SK-N-SH (cell line): ENCODE results near the gene ANKS1B. TPM values are rescaled to one million over a fixed set of nuclear protein-coding genes. Genes with fewer than 3 reads are reported as not detected.

Experiments used
- CTCF ChIA-PET: fragments of 300-600, 350-600 bp; formaldehyde crosslinking; extraction: SDS; loops from one replicate; lab custom pipeline; 2021; lab: Yijun Ruan, JAX
- POLR2A ChIA-PET: fragments of 350-600 bp; sonication (Branson Sonifier 250); formaldehyde crosslinking; extraction: SDS; loops from one replicate; lab custom pipeline; 2020; ENCODE audit warnings: antibody characterized with exemption, inconsistent platforms; lab: Yijun Ruan, JAX
- DNase-seq: peaks from one replicate; pipeline ENCODE4 v3.0.0; 2012
- H2AFZ ChIP-seq: fragments of 200-600 bp; sonication (generic); 2 replicates; pipeline ENCODE4 v1.8.1; 2016; ENCODE audit warnings: antibody characterized with exemption, mild to moderate bottlenecking, low read depth
- H3F3A ChIP-seq: fragments of 200-600 bp; sonication (generic); replicated peaks from 2 replicates; pipeline ENCODE3; 2016; ENCODE audit warnings: antibody characterized with exemption, mild to moderate bottlenecking; ENCODE audit not compliant: insufficient read depth
- H3K27ac ChIP-seq, 2 experiments: fragments of 200-500 bp in 1 of 2; fragments of 200-600 bp in 1 of 2; sonication (Bioruptor generic) in 1 of 2; sonication (generic), shearing (Covaris generic) in 1 of 2; 2 replicates each; pipeline versions ENCODE4 v1.5.1 to v1.6.1; 2014 to 2016; ENCODE audit warnings: low read depth in 2 of 2, inconsistent platforms in 1 of 2, low read length in 1 of 2, mild to moderate bottlenecking in 1 of 2, mixed read lengths in 1 of 2
- H3K27me3 ChIP-seq: fragments of 200-600 bp; sonication (generic), shearing (Covaris generic); 2 replicates; pipeline ENCODE4 v1.6.1; 2016; ENCODE audit warnings: mixed run types; ENCODE audit not compliant: insufficient read depth
- H3K36me3 ChIP-seq, 2 experiments: fragments of 200-500 bp in 1 of 2; fragments of 200-600 bp in 1 of 2; sonication (Bioruptor generic) in 1 of 2; sonication (generic) in 1 of 2; replicated peaks in 1 of 2; 2 replicates each; pipeline versions ENCODE3 to v1.5.1; 2014 to 2016; ENCODE audit warnings: low read length in 1 of 2, mild to moderate bottlenecking in 1 of 2; ENCODE audit not compliant: insufficient read depth in 2 of 2, control insufficient read depth in 1 of 2
- H3K4me1 ChIP-seq, 2 experiments: fragments of 200-500 bp in 1 of 2; fragments of 200-600 bp in 1 of 2; sonication (Bioruptor generic) in 1 of 2; sonication (generic), shearing (Covaris generic) in 1 of 2; 2 replicates each; pipeline versions ENCODE4 v1.5.1 to v1.6.1; 2014 to 2016; ENCODE audit warnings: low read depth in 1 of 2, low read length in 1 of 2, mixed run types in 1 of 2; ENCODE audit not compliant: insufficient read depth in 2 of 2, control insufficient read depth in 1 of 2
- H3K4me2 ChIP-seq: fragments of 200-600 bp; sonication (generic), shearing (Covaris generic); 2 replicates; pipeline ENCODE4 v1.6.1; 2017; ENCODE audit warnings: mixed run types
- H3K4me3 ChIP-seq, 2 experiments: fragments of 200-500 bp in 1 of 2; fragments of 200-600 bp in 1 of 2; sonication (Bioruptor generic) in 1 of 2; sonication (generic), shearing (Covaris generic) in 1 of 2; 2 replicates each; pipeline versions ENCODE4 v1.5.1 to v1.8.1; 2014 to 2016; ENCODE audit warnings: low read depth in 2 of 2, inconsistent platforms in 1 of 2, low read length in 1 of 2, mild to moderate bottlenecking in 1 of 2, mixed read lengths in 1 of 2, moderate library complexity in 1 of 2
- H3K79me2 ChIP-seq: fragments of 200-600 bp; sonication (generic); 2 replicates; pipeline ENCODE4 v1.8.1; 2017; ENCODE audit warnings: mild to moderate bottlenecking; ENCODE audit not compliant: insufficient read depth
- H3K9ac ChIP-seq: fragments of 200-600 bp; sonication (generic); 2 replicates; pipeline ENCODE4 v1.6.1; 2017; ENCODE audit warnings: mixed run types
- H3K9me2 ChIP-seq: fragments of 200-600 bp; sonication (generic); 2 replicates; pipeline ENCODE4 v1.6.1; 2017; ENCODE audit warnings: mixed run types
- H3K9me3 ChIP-seq: fragments of 200-600 bp; sonication (generic); 2 replicates; pipeline ENCODE4 v1.6.1; 2017; ENCODE audit warnings: mixed run types, mild to moderate bottlenecking, moderate library complexity
- H4K20me1 ChIP-seq: fragments of 200-600 bp; sonication (generic); 2 replicates; pipeline ENCODE4 v1.6.1; 2017; ENCODE audit warnings: mild to moderate bottlenecking, mixed run types; ENCODE audit not compliant: insufficient read depth
- EP300 ChIP-seq, 2 experiments: IDR thresholded peaks; 2 replicates each; pipeline versions ENCODE4 v1.4.0 to v1.6.1; 2012; ENCODE audit warnings: borderline replicate concordance in 1 of 2, low read depth in 1 of 2, low read length in 1 of 2
- FOSL2 ChIP-seq: IDR thresholded peaks from 2 replicates; pipeline ENCODE4 v1.4.0; 2012; ENCODE audit warnings: low read depth, mild to moderate bottlenecking, moderate library complexity, borderline replicate concordance
- FOXJ3 ChIP-seq: sonication (generic); formaldehyde crosslinking; IDR thresholded peaks from 2 replicates; pipeline ENCODE4 v1.5.1; 2020; ENCODE audit warnings: mild to moderate bottlenecking, missing genetic modification reagents
- JUND ChIP-seq: IDR thresholded peaks from 2 replicates; pipeline ENCODE4 v1.4.0; 2012
- NFIC ChIP-seq: IDR thresholded peaks from 2 replicates; pipeline ENCODE4 v1.4.0; 2012; ENCODE audit warnings: borderline replicate concordance
- RFX5 ChIP-seq: IDR thresholded peaks from 2 replicates; pipeline ENCODE4 v1.6.1; 2012; ENCODE audit warnings: mild to moderate bottlenecking, improper control_type of control experiment, low read length
- TCF12 ChIP-seq: IDR thresholded peaks from 2 replicates; pipeline ENCODE4 v1.4.0; 2012
- TEAD4 ChIP-seq: IDR thresholded peaks from 2 replicates; pipeline ENCODE4 v1.4.0; 2012; ENCODE audit warnings: mild to moderate bottlenecking, borderline replicate concordance; ENCODE audit not compliant: insufficient read depth
- WGBS: methylation state at CpG from one replicate; pipeline ENCODE4 v1.1.6; 2017; ENCODE audit warnings: low lambda C conversion rate; 5-methylcytosine and 5-hydroxymethylcytosine counted together
- polyA plus RNA-seq, 3 experiments: library from polyadenylated mRNA; depleted of rRNA; stranded (reverse); fragments of >200 nt; gene quantifications; 2 replicates each; pipeline ENCODE4 v1.2.3, GENCODE V29; 2012
- TF ChIP-seq, protein P1 (sequence below): IDR thresholded peaks from 2 replicates; pipeline ENCODE4 v1.6.1; 2012; ENCODE audit warnings: mild to moderate bottlenecking, low read depth, low read length, moderate library complexity
- TF ChIP-seq, protein P2 (sequence below): IDR thresholded peaks from 2 replicates; pipeline ENCODE4; 2012
- TF ChIP-seq, protein P3 (sequence below): fragments of 150-350 bp; IDR thresholded peaks from 2 replicates; pipeline ENCODE4 v1.6.1; 2016; ENCODE audit warnings: mild to moderate bottlenecking, low read depth, low read length

ANKS1B gene
- polyA plus RNA-seq, 1 of the 3 experiments (the other 2 are of a cell fraction), result 1.8 TPM

DNA sequence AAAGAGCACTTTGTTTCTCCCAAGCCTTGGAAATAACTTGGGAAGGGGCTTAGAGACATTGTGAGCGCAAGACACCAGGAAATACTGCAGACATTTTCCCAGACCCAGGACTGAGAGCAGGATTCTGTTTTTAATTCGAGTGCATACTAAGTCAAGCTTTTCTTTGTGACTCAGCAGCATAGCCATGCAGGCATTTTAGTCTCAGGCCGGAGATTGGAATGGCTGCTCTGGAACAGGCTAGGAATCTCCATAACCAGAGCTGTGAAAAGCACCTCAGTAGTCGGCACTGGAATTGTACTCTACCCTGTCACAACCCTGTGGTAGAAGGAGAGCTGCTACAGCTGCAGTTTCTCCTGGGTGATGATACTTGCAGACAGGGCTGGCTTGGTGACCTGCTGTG is 366.1 kb downstream of the ANKS1B start (continued):
- TF ChIP-seq, protein P1, sequence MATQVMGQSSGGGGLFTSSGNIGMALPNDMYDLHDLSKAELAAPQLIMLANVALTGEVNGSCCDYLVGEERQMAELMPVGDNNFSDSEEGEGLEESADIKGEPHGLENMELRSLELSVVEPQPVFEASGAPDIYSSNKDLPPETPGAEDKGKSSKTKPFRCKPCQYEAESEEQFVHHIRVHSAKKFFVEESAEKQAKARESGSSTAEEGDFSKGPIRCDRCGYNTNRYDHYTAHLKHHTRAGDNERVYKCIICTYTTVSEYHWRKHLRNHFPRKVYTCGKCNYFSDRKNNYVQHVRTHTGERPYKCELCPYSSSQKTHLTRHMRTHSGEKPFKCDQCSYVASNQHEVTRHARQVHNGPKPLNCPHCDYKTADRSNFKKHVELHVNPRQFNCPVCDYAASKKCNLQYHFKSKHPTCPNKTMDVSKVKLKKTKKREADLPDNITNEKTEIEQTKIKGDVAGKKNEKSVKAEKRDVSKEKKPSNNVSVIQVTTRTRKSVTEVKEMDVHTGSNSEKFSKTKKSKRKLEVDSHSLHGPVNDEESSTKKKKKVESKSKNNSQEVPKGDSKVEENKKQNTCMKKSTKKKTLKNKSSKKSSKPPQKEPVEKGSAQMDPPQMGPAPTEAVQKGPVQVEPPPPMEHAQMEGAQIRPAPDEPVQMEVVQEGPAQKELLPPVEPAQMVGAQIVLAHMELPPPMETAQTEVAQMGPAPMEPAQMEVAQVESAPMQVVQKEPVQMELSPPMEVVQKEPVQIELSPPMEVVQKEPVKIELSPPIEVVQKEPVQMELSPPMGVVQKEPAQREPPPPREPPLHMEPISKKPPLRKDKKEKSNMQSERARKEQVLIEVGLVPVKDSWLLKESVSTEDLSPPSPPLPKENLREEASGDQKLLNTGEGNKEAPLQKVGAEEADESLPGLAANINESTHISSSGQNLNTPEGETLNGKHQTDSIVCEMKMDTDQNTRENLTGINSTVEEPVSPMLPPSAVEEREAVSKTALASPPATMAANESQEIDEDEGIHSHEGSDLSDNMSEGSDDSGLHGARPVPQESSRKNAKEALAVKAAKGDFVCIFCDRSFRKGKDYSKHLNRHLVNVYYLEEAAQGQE, result no peak
- TF ChIP-seq FOXJ3 (no peak), TEAD4 (no peak)

DNA sequence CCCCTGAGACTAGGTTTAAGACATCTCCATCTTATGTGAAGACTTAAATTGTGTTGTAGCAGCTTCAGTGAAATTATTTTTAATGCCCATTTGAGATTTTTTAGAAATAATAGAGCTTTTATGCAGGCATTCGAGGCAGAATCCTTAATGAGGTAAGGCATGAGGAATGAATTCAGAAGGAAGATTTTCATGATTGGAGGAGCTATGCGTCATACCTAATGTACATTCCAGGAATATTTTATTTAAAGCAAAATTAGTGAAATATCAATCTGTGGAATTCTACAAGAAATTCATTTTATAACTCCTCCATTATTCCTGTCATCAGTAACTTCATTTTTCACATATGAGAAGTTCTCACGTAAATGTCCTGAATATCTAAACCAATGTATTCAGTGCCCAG is 373.1 kb downstream of the ANKS1B start:
- Histone ChIP-seq H3K27ac (peak overlapping the region; percentile 34 to 62; a peak in 3 of 4 replicates), H3F3A (peaks cover 21% of the 10 kb centered on the region), H3K4me3 (peak overlapping the region in 1 of 2 experiments; percentile 3; a peak in 1 of 4 replicates), H3K9me2 (no peaks in the 10 kb centered on the region), H4K20me1 (no peaks in the 10 kb centered on the region), H3K27me3 (no peaks in the 10 kb centered on the region), H2AFZ (peak overlapping the region; percentile 23; the same call in 1 of the 2 replicates), H3K36me3 (no peaks in the 10 kb centered on the region), H3K4me1 (peaks cover 0 to 18% of the 10 kb centered on the region in 2 experiments; a peak in 2 of 4 replicates), H3K9ac (no peak overlapping the region), H3K79me2 (no peaks in the 10 kb centered on the region), H3K4me2 (peak overlapping the region; percentile 35), H3K9me3 (no peaks in the 10 kb centered on the region)
- WGBS, result 32% methylated on average over 3 of the region's 3 CpGs
- DNase-seq, result no peak
- TF ChIP-seq RFX5, result no peak
- TF ChIP-seq TCF12, result peak; percentile 35; the same call in 1 of the 2 replicates
- TF ChIP-seq FOSL2, result peak; percentile 58; the same call in 1 of the 2 replicates
- TF ChIP-seq, protein P2, sequence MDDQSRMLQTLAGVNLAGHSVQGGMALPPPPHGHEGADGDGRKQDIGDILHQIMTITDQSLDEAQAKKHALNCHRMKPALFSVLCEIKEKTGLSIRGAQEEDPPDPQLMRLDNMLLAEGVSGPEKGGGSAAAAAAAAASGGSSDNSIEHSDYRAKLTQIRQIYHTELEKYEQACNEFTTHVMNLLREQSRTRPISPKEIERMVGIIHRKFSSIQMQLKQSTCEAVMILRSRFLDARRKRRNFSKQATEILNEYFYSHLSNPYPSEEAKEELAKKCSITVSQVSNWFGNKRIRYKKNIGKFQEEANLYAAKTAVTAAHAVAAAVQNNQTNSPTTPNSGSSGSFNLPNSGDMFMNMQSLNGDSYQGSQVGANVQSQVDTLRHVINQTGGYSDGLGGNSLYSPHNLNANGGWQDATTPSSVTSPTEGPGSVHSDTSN, result peak; percentile 51
- peak in 1 of 2 experiments; percentile 46; a peak in 1 of 4 replicates for TF ChIP-seq EP300 (IDR thresholded peaks at IDR 0.05; ENCODE audit: borderline replicate concordance in 1 of 2, low read depth in 1 of 2, low read length in 1 of 2)
- no peak for TF ChIP-seq NFIC
- peak; percentile 38 for TF ChIP-seq JUND
- peak; percentile 78 for TF ChIP-seq TEAD4
- TF ChIP-seq, protein P3, sequence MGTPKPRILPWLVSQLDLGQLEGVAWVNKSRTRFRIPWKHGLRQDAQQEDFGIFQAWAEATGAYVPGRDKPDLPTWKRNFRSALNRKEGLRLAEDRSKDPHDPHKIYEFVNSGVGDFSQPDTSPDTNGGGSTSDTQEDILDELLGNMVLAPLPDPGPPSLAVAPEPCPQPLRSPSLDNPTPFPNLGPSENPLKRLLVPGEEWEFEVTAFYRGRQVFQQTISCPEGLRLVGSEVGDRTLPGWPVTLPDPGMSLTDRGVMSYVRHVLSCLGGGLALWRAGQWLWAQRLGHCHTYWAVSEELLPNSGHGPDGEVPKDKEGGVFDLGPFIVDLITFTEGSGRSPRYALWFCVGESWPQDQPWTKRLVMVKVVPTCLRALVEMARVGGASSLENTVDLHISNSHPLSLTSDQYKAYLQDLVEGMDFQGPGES, result no peak
- CTCF ChIA-PET, result interaction anchor here (0.6 to 2.1 kb wide), 2 partner anchors 8 to 569 kb away, joined by 3 to 10 read pairs; no protein-coding TSS in a partner anchor
- POLR2A ChIA-PET, result no interaction called here
